Glomerular visceral epithelial cell (primary cell): ENCODE measurements around the gene DTNB.
"Not testable (repeated sequence)": the region's sequence is repeated elsewhere in the genome, so short reads cannot be mapped to it uniquely, and the experiment has no call there.

ENCODE experiments used
- DNase-seq: peaks from one replicate; pipeline ENCODE4 v3.0.0-alpha.2; 2016; ENCODE audit errors: extremely low spot score

Gene DTNB

GRCh38 chr2:25546852-25547251 lies 126.5 kb downstream of the DTNB start:
- DNase-seq = no peak

GRCh38 chr2:25545899-25546298 lies 127.5 kb downstream of the DTNB start:
- DNase-seq = no peak

DNA sequence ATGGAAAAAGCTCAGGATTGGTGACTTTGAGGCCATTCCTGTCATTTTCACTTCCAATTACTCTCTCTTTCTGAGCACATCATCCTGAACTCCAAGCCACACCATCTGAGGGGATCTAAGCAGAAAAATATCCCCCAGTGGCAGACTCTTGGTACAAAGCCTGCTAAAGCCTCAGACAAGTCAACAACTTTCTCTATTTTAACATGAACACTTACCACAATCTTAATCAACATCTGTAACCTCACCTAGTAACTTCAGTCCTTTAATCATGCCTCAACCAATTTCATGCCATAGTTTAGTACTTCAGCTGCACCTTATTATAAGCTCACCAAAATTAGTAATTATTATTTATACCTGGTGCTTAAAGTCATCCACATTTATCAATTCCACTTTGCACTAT lies 128.9 kb downstream of the DTNB start:
- DNase-seq = no peak

DNA sequence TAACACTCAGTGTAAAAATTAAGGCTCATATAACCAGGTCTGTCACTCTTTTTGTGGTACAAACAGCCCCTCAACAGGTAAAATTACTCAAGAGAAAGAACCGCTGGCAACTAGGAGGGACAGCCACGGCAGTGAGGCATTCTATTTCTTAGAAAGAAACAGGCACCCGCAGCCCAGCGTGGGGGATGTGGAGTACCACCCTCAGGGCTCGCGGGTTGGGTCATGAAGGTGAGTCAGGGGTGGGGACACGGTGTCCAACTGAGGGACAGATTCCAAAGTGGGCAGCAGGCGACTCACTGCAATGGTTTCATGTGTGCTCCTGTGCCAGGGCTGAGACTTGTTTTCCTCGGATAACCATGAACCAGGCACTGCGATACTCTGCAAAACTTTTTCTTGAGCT lies 129.4 kb downstream of the DTNB start:
- no peak for DNase-seq

GRCh38 chr2:25541378-25541777 lies 132.0 kb downstream of the DTNB start:
- no peak for DNase-seq

DNA sequence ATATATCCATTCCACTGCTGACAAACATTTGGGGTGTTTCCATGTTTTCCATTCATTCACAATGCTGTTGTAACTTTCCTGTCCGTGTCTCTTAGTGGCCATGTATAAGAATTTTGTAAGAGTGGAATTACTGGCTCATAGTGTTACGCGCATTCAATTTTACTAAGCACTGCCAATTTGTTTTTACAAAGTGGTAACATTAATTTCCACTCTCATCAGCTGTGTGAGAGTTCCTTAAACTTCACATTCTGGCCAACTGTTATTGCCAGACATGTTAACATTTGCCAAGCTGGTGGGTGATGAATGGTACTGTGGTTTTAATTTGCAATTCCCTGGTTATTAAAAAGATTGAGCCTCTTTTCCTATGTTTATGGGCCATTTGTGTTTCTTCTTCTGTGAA lies 134.2 kb downstream of the DTNB start:
- no peak for DNase-seq

DNA sequence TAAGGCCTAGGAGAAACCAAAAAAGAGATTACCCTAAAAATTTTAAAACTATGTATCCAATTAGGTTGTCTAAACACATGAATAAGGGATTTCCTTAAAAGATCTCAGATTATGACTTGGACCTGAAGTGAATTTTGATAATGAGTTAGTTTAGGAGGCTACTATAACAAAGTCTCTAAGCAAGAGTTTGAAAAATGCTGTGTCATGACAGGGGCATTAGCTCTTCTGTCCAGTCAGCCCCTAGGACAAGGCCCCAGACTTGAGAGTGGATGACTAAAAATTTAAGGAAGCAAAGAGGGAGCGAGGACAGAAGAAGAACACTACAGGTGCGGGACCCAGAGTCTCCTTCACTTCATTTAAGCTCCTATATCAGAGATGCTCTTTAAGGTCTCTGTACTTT lies 135.9 kb downstream of the DTNB start:
- no peak for DNase-seq

DNA sequence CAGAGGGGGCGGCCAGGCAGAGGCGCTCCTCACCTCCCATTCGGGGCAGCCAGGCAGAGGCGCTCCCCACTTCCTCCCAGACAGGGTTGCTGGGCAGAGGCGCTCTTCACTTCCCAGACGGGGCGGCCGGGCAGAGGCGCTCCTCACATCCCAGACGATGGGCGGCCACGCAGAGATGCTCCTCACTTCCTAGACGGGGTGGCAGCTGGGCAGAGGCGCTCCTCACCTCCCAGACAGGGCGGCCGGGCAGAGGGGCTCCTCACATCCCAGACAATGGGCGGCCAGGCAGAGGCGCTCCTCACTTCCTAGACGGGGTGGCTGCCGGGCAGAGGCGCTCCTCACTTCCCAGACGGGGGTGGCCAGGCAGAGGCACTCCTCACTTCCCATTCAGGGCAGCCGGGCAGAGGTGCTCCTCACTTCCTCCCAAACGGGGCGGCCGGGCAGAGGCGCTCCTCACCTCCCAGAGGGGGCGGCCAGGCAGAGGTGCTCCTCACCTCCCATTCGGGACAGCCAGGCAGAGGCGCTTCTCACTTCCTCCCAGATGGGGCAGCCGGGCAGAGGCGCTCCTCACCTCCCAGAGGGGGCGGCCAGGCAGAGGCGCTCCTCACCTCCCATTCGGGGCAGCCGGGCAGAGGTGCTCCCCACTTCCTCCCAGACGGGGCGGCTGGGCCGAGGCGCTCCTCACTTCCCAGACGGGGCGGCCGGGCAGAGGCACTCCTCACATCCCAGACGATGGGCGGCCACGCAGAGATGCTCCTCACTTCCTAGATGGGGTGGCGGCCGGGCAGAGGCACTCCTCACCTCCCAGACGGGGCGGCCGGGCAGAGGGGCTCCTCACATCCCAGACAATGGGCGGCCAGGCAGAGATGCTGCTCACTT lies 137.7 kb downstream of the DTNB start:
- DNase-seq = not testable (repeated sequence)

GRCh38 chr2:25534937-25535336 lies 138.4 kb downstream of the DTNB start:
- not testable (repeated sequence) for DNase-seq

GRCh38 chr2:25534455-25534854 lies 138.9 kb downstream of the DTNB start:
- no peak for DNase-seq

DNA sequence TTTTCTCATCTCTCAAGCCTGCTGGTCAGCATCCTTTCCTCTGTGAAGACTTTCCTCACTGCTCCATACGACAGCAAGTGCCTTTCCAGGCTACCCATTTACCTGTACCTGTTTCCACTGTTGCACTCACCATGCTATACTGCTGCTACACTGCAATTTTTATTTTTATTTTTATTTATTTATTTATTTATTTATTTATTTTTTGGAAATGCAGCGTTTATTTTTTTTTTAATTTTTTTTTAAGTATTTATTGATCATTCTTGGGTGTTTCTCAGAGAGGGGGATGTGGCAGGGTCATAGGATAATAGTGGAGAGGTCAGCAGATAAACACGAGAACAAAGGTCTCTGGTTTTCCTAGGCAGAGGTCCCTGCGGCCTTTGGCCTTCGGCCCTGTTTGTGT lies 139.6 kb downstream of the DTNB start:
- DNase-seq = not testable (repeated sequence)

DNA sequence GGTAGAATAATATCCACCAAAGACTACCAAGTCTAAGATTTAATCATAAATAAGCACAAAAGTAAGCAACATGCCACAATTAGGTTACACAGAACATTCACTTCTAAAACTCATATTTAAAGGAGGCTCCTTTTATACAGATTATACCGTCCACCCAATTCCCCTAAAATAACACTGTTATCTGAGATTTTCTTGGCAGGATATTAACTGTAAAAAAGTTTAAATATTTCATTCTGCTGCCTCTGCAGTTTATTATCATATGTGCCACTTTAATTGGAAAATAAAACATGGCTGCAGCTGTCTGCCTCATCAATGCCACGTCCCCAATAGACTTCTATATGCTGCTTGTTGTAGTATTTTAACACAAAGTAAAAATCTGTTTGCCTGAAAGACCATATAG lies 140.9 kb downstream of the DTNB start:
- no peak for DNase-seq

DNA sequence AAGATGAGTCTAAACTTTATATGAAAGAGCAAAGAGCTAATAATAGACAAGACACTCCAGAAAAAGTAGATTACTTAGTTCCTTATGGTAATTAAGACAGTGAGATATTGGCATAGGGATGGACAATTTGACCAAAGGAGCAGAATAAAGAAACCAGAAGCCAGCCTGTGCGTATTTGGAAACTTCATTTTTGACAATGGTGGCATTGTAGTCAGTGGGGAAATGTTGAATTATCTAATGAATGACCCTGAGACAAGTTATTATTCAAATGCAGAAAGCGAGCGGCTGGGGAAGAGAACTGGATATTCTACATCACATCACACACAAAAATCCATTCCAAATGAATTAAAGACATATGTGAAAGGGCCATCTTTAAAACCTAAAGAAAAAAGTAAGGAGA lies 144.3 kb downstream of the DTNB start:
- no peak for DNase-seq

DNA sequence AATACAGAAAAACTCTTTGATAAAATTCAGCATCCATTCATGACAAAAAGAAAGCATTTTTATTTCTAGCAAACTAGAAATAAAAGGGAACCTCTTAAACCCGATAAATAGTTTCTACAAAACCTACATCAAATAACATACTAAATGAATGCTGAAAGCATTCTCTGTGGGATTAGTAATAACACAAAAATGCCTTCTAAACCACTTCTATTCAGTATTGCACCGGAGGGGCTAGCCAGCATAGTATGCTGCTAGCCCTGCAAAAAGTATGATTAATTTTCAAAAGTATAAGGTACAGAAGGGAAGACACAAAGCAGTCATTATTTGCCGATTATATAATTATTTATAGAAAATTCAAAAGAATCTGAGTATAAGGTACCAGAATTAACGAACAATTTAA lies 145.2 kb downstream of the DTNB start:
- DNase-seq = peak; percentile 37

- no peak for DNase-seq
Measured at GRCh38 chr2:25524507-25524906, 148.9 kb downstream of the DTNB start.

- DNase-seq = no peak
Measured at GRCh38 chr2:25523060-25523459, 150.3 kb downstream of the DTNB start.

- peak; percentile 47 for DNase-seq
Measured at GRCh38 chr2:25521665-25522387, 151.6 kb downstream of the DTNB start.

DNA sequence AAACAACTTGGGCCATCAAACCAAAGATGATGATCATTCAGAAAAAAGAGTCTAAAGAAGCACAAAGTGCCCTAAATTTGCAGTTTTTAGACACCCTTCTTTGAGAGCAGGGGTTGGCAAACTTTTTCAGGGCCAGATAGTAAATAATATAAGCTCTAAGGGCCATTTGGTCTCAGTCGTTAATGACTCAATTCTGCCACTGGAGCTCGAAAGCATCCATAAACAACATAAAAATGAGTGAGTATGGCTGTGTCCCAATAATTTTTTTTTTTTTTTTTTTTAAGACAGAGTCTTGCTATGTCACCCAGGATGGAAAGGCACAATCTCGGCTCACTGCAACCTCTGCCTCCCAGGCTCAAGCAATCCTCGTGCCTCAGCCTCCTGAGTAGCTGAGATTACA lies 152.3 kb downstream of the DTNB start:
- no peak for DNase-seq

GRCh38 chr2:25517701-25518100 lies 155.7 kb downstream of the DTNB start:
- no peak for DNase-seq

- no peak for DNase-seq
Measured at GRCh38 chr2:25514043-25514637, 159.2 kb downstream of the DTNB start.

GRCh38 chr2:25512707-25513106 lies 160.7 kb downstream of the DTNB start:
- DNase-seq = no peak

DNA sequence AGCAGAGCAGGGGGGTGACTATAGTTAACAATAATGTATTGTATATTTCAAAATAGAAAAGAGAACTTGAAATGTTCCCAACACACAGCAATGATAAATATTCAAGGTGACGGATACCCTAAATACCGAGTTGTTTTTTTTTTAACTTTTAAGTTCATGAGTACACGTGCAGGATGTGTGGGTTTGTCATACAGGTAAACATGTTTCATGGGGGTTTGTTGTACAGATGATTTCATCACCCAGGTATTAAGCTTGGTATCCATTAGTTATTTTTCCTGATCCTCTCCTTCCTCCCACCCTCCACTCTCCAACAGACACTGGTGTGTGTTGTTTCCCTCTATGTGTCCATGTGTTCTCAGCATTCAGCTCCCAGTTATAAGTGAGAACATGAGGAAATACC lies 167.2 kb downstream of the DTNB start:
- DNase-seq = no peak

DNA sequence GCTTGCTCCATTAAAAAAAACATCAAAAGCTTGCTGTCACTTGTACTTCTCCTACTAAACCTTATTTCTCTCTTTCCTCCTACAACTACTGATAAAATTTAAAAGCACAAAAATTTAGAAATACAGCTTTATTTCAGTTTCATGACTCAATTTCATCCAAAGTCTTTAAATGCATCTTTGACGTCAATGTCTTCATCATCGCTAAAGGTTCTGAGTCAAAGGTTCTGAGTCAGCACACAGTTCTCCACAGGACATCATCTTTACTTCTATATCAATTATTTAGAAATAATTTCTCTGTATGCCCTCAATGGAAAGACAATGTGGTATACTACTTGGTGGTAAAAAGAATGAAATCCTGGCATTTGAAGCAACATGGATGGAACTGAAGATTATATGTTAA lies 167.8 kb downstream of the DTNB start:
- no peak for DNase-seq
